Astrocyte of the spinal cord (primary cell): ENCODE results near the gene FOXO1.

ENCODE experiments used
- DNase-seq: peaks from one replicate; pipeline ENCODE4 v3.0.0; 2011; ENCODE audit warnings: low read depth, low spot score
- H3K4me3 ChIP-seq: 2 replicates; pipeline ENCODE4 v1.5.1; 2011; ENCODE audit warnings: low read depth, mild to moderate bottlenecking, low read length, moderate library complexity
- CTCF ChIP-seq: IDR thresholded peaks from 2 replicates; pipeline ENCODE4 v1.5.1; 2012; ENCODE audit warnings: low read depth, mild to moderate bottlenecking, low read length, inconsistent platforms
- in situ Hi-C: cut with HindIII; loops from 2 replicates; pipeline ENCODE4 v1.10.0; 2017; ENCODE audit warnings: low sequenced_read_pairs

The FOXO1 gene

GRCh38 chr13:40613192-40613818 is 53.1 kb downstream of the FOXO1 start:
- in situ Hi-C loops, result no loop called here
- no peak for DNase-seq
- no peak for TF ChIP-seq CTCF
- no peak overlapping the region for H3K4me3 ChIP-seq

GRCh38 chr13:40612041-40612440 is 54.4 kb downstream of the FOXO1 start:
- in situ Hi-C loops, result no loop called here

GRCh38 chr13:40611635-40612034 is 54.8 kb downstream of the FOXO1 start:
- no peak for DNase-seq
- TF ChIP-seq CTCF, result no peak
- in situ Hi-C loops, result no loop called here
- no peak overlapping the region for H3K4me3 ChIP-seq

More at GRCh38 chr13:40612041-40612440, 54.4 kb downstream of the FOXO1 start:
- no peak for DNase-seq
- H3K4me3 ChIP-seq, result no peak overlapping the region
- TF ChIP-seq CTCF, result no peak

GRCh38 chr13:40611004-40611403 is 55.4 kb downstream of the FOXO1 start:
- H3K4me3 ChIP-seq, result no peak overlapping the region
- DNase-seq, result no peak
- no peak for TF ChIP-seq CTCF
- in situ Hi-C loops, result no loop called here

GRCh38 chr13:40609972-40610726 is 56.3 kb downstream of the FOXO1 start:
- H3K4me3 ChIP-seq, result no peak overlapping the region
- in situ Hi-C loops, result no loop called here
- no peak for DNase-seq
- no peak for TF ChIP-seq CTCF

GRCh38 chr13:40608308-40608707 is 58.1 kb downstream of the FOXO1 start:
- DNase-seq, result no peak
- H3K4me3 ChIP-seq, result no peak overlapping the region
- in situ Hi-C loops, result no loop called here
- no peak for TF ChIP-seq CTCF
